Activated naive CD8-positive, alpha-beta T cell (primary cell): ENCODE results near the gene HEMGN.

Experiments used
- H3K27ac Mint-ChIP-seq: one replicate; pipeline ENCODE4 v1.8.0; 2021; ENCODE audit warnings: mixed read lengths
- H3K27me3 Mint-ChIP-seq: one replicate; pipeline ENCODE4 v1.8.0; 2021; ENCODE audit warnings: mixed read lengths
- H3K36me3 Mint-ChIP-seq: one replicate; pipeline ENCODE4 v1.8.0; 2021; ENCODE audit warnings: mixed read lengths
- H3K4me1 Mint-ChIP-seq: one replicate; pipeline ENCODE4 v1.8.0; 2021; ENCODE audit warnings: low read depth, mixed read lengths
- H3K4me3 Mint-ChIP-seq: one replicate; pipeline ENCODE4 v1.8.0; 2021; ENCODE audit warnings: mild to moderate bottlenecking, mixed read lengths
- H3K9me3 Mint-ChIP-seq: one replicate; pipeline ENCODE4 v1.8.0; 2021; ENCODE audit warnings: low read depth, mixed read lengths

Gene HEMGN

DNA sequence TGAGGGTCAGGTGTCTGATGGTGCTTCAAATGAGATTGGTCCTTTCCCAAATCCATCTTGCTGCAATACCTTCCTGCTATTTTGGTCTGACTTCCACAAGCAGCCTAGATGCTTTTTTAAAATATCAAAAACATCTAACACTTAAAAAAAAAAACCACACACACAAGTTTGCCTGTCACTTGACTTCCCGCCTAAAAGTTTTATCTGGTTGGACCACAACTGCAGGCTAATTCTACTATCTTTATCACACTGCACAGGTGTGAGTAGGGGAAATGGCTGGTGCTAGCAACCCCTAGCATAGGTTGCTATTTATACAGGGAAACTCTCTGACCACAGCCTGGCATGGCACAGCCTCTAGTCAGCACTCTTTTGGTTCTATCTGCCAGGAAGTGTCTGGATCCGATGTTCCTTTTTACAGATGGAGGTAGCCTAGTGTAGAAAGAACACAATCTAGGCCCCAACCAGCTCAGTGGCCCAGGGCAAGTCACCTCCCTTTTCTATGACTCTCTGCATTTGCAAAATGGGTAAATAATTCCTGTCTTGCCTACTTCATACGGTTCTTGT is at the start of gene HEMGN:
Gene HEMGN, minus strand, starts transcription at position 92 of the 564 bp plus-strand sequence. Its CDS starts 36 bp downstream, at position 56.
- H3K4me3 Mint-ChIP-seq = peak within 1 kb of the TSS; percentile 35

DNA sequence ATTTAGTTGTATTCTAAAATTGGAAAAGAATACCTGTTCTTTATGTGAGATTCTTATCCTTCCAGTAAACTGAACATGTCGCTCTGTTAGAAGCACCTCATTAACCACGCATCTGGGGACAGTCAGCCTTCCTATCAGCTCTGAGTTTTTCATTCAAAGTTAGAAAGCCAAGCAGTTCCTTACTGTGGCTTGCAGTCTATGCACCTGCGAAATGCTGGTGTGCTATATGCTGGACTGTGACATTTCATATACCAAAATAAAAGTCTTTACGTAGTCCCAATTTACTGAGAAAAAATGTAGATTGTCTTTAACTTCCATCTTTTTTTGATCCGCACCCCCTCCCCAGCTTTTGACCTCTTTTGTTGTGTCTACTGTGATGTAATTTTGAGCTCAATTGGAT is 49.5 kb upstream of the HEMGN start:
- H3K27me3 Mint-ChIP-seq = no peaks in the 10 kb centered on the region
- H3K4me1 Mint-ChIP-seq = peaks cover 63% of the 10 kb centered on the region
- peak overlapping the region; percentile 59 for H3K27ac Mint-ChIP-seq
- H3K36me3 Mint-ChIP-seq = peaks cover 6% of the 10 kb centered on the region
- H3K4me3 Mint-ChIP-seq = peak overlapping the region; percentile 85
- H3K9me3 Mint-ChIP-seq = no peaks in the 10 kb centered on the region

More for the DNA sequence above, at the start of gene HEMGN:
- H3K27ac Mint-ChIP-seq = peak within 1 kb of the TSS; percentile 94
- H3K27me3 Mint-ChIP-seq = no peaks in the 10 kb centered on the region
- H3K36me3 Mint-ChIP-seq = no peaks in the 10 kb centered on the region
- H3K9me3 Mint-ChIP-seq = no peaks in the 10 kb centered on the region
- peaks cover 45% of the 10 kb centered on the region for H3K4me1 Mint-ChIP-seq

DNA sequence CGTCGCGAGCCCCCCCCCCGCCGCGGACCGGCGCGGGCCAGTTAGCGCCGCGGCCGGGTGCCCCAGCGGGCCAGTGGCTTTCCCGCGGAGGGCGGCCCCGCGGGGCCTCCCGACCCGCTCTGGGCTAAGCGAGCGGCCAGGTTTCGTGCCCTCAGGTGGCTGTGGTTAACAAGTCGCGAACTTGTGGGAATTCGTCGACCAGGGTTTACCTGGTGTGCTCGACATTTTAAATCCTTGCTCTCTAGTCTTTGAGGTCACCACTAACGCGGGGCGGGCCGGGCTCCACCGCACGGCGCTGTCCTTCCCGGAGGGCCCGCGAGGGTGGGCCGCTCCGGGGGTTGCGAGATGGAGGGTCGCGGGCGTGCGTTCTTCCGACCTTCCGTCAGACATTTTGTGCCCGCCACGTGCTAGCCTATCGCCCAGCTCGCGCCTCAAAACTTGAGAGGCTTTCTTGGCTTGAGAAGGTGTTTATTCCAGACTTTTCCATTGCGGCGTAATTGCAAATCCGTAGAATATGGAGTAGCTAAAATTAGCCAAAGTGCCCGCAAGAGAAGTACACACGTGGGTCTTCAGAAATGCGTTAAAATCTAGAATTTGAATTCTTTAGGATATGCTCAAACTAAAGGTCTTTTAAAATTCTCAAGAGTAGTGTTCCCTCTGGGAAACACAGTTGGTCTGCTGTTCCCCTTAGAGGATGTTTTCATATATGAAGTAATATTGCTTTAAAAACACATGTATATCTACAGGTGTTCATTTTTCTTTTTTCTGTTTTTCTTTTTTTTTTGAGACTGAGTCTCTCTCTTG is 47.3 kb upstream of the HEMGN start:
- Mint-ChIP-seq H3K4me1 (peaks cover 67% of the 10 kb centered on the region), H3K36me3 (peaks cover 6% of the 10 kb centered on the region), H3K27me3 (no peaks in the 10 kb centered on the region), H3K27ac (peak overlapping the region; percentile 99), H3K4me3 (peak overlapping the region; percentile 85), H3K9me3 (no peaks in the 10 kb centered on the region)

GRCh38 chr9:97984188-97985057 is 46.5 kb upstream of the HEMGN start:
- Mint-ChIP-seq H3K4me1 (peaks cover 65% of the 10 kb centered on the region), H3K4me3 (peak overlapping the region; percentile 72), H3K36me3 (peaks cover 6% of the 10 kb centered on the region), H3K27ac (no peak overlapping the region), H3K9me3 (no peaks in the 10 kb centered on the region), H3K27me3 (no peaks in the 10 kb centered on the region)

GRCh38 chr9:97983589-97984187 is 45.7 kb upstream of the HEMGN start:
- H3K27ac Mint-ChIP-seq = peak overlapping the region; percentile 82
- H3K9me3 Mint-ChIP-seq = no peaks in the 10 kb centered on the region
- H3K27me3 Mint-ChIP-seq = no peaks in the 10 kb centered on the region
- peaks cover 63% of the 10 kb centered on the region for H3K4me1 Mint-ChIP-seq
- H3K36me3 Mint-ChIP-seq = peaks cover 6% of the 10 kb centered on the region
- H3K4me3 Mint-ChIP-seq = peak overlapping the region; percentile 82

GRCh38 chr9:97982683-97983588 is 45.0 kb upstream of the HEMGN start, which contains the start of gene ANP32B:
TSS of gene ANP32B (plus strand) at chr9:97983341. CDS start at chr9:97983556, 215 bp downstream.
- peaks cover 60% of the 10 kb centered on the region for H3K4me1 Mint-ChIP-seq
- H3K27me3 Mint-ChIP-seq = no peaks in the 10 kb centered on the region

GRCh38 chr9:97981846-97982682 is 44.1 kb upstream of the HEMGN start:
- Mint-ChIP-seq H3K27me3 (no peaks in the 10 kb centered on the region), H3K9me3 (no peaks in the 10 kb centered on the region), H3K4me1 (peaks cover 51% of the 10 kb centered on the region), H3K4me3 (peak overlapping the region; percentile 86), H3K36me3 (peaks cover 6% of the 10 kb centered on the region), H3K27ac (peak overlapping the region; percentile 84)

More at GRCh38 chr9:97982683-97983588, 45.0 kb upstream of the HEMGN start, which contains the start of gene ANP32B:
- H3K36me3 Mint-ChIP-seq = peaks cover 6% of the 10 kb centered on the region
- peak within 1 kb of the TSS; percentile 84 for H3K27ac Mint-ChIP-seq
- peak within 1 kb of the TSS; percentile 86 for H3K4me3 Mint-ChIP-seq
- no peaks in the 10 kb centered on the region for H3K9me3 Mint-ChIP-seq

GRCh38 chr9:97980918-97981845 is 43.2 kb upstream of the HEMGN start:
- Mint-ChIP-seq H3K4me1 (peaks cover 42% of the 10 kb centered on the region), H3K27me3 (no peaks in the 10 kb centered on the region), H3K36me3 (peaks cover 2% of the 10 kb centered on the region), H3K4me3 (peak overlapping the region; percentile 86), H3K9me3 (no peaks in the 10 kb centered on the region), H3K27ac (peak overlapping the region; percentile 84)

DNA sequence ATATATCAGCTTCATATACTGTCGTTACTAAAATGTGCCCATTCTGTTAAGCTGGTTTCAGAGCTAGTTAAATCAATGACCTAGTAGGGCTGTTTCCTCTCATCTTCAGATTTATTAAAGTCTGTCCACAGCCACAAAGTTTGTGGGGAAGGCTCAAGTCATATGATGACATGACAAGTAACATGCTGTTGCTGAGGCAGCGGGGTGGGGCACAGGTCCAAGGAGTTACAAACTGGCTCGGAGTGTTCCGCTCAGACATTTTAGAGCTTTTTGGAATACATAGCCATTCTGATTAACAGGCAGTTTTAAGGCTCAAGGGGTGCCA is 42.5 kb upstream of the HEMGN start:
- H3K4me1 Mint-ChIP-seq = peaks cover 39% of the 10 kb centered on the region
- no peaks in the 10 kb centered on the region for H3K9me3 Mint-ChIP-seq
- H3K36me3 Mint-ChIP-seq = no peaks in the 10 kb centered on the region
- H3K27me3 Mint-ChIP-seq = no peaks in the 10 kb centered on the region
- no peak overlapping the region for H3K4me3 Mint-ChIP-seq
- H3K27ac Mint-ChIP-seq = no peak overlapping the region

DNA sequence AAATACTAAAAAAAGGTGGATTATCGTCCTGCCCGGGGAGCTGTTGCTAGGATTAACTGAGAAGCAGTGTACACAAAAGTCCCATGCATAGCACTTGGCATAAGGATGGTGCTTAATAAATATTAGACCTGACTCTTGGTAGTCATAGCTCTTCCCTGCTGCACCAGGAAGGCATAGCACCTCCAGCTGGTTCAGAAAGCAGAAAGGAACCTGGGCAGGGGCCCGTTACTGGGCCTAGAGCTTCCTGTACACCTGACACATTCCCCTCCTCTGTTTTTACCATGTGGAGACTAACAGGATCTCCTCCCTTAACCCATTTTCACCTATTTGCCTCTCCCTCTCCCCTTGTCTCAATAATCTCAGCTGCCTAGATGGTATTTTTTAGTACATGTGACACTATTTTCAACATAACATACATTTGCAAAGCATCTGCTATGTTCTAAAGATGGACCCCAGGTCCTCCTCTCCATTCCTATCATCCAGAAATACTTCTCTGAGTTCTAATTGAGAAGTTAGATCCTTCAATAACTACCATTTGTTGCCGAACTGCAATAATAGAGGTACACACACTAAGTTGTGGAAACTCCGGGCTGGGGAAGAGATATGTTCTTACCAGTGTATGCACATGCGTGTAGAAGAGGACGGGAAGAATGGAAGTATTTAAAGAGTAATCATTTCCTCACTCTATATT is 42.0 kb upstream of the HEMGN start:
- peaks cover 38% of the 10 kb centered on the region for H3K4me1 Mint-ChIP-seq
- H3K27ac Mint-ChIP-seq = peak overlapping the region; percentile 81
- no peaks in the 10 kb centered on the region for H3K27me3 Mint-ChIP-seq

GRCh38 chr9:97978371-97979130 is 40.6 kb upstream of the HEMGN start:
- H3K4me1 Mint-ChIP-seq = peaks cover 39% of the 10 kb centered on the region
- H3K9me3 Mint-ChIP-seq = no peaks in the 10 kb centered on the region
- peaks cover 2% of the 10 kb centered on the region for H3K36me3 Mint-ChIP-seq
- no peaks in the 10 kb centered on the region for H3K27me3 Mint-ChIP-seq
- H3K27ac Mint-ChIP-seq = peak overlapping the region; percentile 30
- no peak overlapping the region for H3K4me3 Mint-ChIP-seq

More for the DNA sequence above, 42.0 kb upstream of the HEMGN start:
- no peaks in the 10 kb centered on the region for H3K9me3 Mint-ChIP-seq
- no peak overlapping the region for H3K4me3 Mint-ChIP-seq
- H3K36me3 Mint-ChIP-seq = peaks cover 2% of the 10 kb centered on the region
